ENCODE measurements around the gene KCNT2. TPM values are rescaled to one million over a fixed set of nuclear protein-coding genes. Genes with fewer than 3 reads are reported as not detected.

The KCNT2 gene
- total and polyA plus RNA-seq, 9 donors = 5.3 to 34.9 (median 14.1) TPM

GRCh38 chr1:196387766-196388165 lies 220.5 kb downstream of the KCNT2 start:
- intact Hi-C loops (cut with DNase I) = no loop called here
- no peak overlapping the region for H3K4me3 ChIP-seq
- H3K27me3 ChIP-seq = no peaks in the 10 kb centered on the region
- no peak overlapping the region for H3K27ac ChIP-seq
- no peak for TF ChIP-seq EP300 (IDR thresholded peaks at IDR 0.05)
- TF ChIP-seq, protein P1, sequence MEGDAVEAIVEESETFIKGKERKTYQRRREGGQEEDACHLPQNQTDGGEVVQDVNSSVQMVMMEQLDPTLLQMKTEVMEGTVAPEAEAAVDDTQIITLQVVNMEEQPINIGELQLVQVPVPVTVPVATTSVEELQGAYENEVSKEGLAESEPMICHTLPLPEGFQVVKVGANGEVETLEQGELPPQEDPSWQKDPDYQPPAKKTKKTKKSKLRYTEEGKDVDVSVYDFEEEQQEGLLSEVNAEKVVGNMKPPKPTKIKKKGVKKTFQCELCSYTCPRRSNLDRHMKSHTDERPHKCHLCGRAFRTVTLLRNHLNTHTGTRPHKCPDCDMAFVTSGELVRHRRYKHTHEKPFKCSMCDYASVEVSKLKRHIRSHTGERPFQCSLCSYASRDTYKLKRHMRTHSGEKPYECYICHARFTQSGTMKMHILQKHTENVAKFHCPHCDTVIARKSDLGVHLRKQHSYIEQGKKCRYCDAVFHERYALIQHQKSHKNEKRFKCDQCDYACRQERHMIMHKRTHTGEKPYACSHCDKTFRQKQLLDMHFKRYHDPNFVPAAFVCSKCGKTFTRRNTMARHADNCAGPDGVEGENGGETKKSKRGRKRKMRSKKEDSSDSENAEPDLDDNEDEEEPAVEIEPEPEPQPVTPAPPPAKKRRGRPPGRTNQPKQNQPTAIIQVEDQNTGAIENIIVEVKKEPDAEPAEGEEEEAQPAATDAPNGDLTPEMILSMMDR (IDR thresholded peaks at IDR 0.05) = no peak
- TF ChIP-seq POLR2A (IDR thresholded peaks at IDR 0.05) = no peak
- DNase-seq = no peak
- H3K4me1 ChIP-seq (ENCODE audit: insufficient read depth) = no peaks in the 10 kb centered on the region
- H3K36me3 ChIP-seq = no peaks in the 10 kb centered on the region
- WGBS, 3 donors = 71 to 82% (median 82%) methylated on average over 3 of the region's 3 CpGs
- no peaks in the 10 kb centered on the region for H3K9me3 ChIP-seq

- TF ChIP-seq, protein P1 (IDR thresholded peaks at IDR 0.05) = no peak
- no peak for TF ChIP-seq EP300 (IDR thresholded peaks at IDR 0.05)
- no peak for TF ChIP-seq POLR2A (IDR thresholded peaks at IDR 0.05)
- intact Hi-C loops (cut with DNase I) = no loop called here
Measured at GRCh38 chr1:196385109-196385508, 223.1 kb downstream of the KCNT2 start.

DNA sequence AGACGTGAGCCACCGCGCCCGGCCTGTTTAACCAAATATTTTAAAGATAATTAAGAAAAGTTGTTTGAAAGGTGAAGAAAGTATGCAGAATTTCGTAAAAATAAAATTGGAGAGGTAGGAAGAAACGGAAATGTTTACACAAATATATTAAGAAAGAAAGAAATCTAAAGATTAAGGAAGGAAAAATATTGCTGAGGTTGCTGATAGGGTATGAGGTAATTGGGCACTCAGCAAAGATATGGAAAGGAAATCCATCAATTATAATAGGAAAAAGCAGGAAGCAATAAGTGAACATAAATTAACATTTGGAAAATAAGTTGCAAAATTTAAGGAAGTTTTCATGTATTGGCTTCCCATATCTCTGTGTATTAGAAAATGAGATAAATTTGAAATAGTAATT lies 225.9 kb downstream of the KCNT2 start:
- no peaks in the 10 kb centered on the region for H3K4me1 ChIP-seq (ENCODE audit: insufficient read depth)
- no peaks in the 10 kb centered on the region for H3K9me3 ChIP-seq
- TF ChIP-seq EP300 (IDR thresholded peaks at IDR 0.05) (no peak), POLR2A (IDR thresholded peaks at IDR 0.05) (no peak)
- TF ChIP-seq, protein P1 (IDR thresholded peaks at IDR 0.05) = no peak
- H3K4me3 ChIP-seq = no peak overlapping the region
- intact Hi-C loops (cut with DNase I) = no loop called here
- DNase-seq = no peak
- no peaks in the 10 kb centered on the region for H3K36me3 ChIP-seq
- WGBS, 3 donors = 92 to 94% (median 94%) methylated on average over 6 of the region's 6 CpGs
- H3K27me3 ChIP-seq = no peaks in the 10 kb centered on the region
- H3K27ac ChIP-seq = no peak overlapping the region

More at GRCh38 chr1:196385109-196385508, 223.1 kb downstream of the KCNT2 start:
- Histone ChIP-seq H3K4me1 (ENCODE audit: insufficient read depth) (no peaks in the 10 kb centered on the region), H3K36me3 (no peaks in the 10 kb centered on the region), H3K27me3 (no peaks in the 10 kb centered on the region), H3K27ac (no peak overlapping the region), H3K4me3 (no peak overlapping the region), H3K9me3 (no peaks in the 10 kb centered on the region)
- DNase-seq = no peak
- WGBS, 3 donors = 95 to 98% (median 98%) methylated on average over 4 of the region's 4 CpGs

DNA sequence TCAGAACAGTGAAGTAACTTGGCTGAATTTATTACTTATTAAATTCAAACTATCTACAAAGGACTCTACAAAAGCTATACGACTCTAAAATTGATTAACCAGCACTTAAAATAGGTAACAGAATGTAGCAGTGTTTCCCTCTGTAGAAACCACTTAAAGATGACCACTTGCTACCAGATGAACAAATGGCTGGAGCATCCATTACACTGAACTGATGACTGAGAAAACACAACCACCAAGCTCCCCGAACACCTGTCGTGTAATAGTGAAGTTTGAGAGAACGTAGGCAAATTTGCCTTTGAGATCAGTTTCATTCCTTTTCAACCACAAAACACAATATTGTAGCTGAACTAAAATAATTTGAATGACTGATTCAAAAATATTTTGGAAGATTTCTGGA lies 226.7 kb downstream of the KCNT2 start:
- no peak overlapping the region for H3K27ac ChIP-seq
- TF ChIP-seq POLR2A (IDR thresholded peaks at IDR 0.05) (no peak), EP300 (IDR thresholded peaks at IDR 0.05) (no peak)
- TF ChIP-seq, protein P1 (IDR thresholded peaks at IDR 0.05) = no peak
- H3K27me3 ChIP-seq = no peaks in the 10 kb centered on the region
- intact Hi-C loops (cut with DNase I) = no loop called here
- no peaks in the 10 kb centered on the region for H3K36me3 ChIP-seq
- 96 to 97% (median 96%) methylated on average over 4 of the region's 4 CpGs for WGBS, 3 donors
- H3K9me3 ChIP-seq = no peaks in the 10 kb centered on the region
- DNase-seq = no peak
- H3K4me1 ChIP-seq (ENCODE audit: insufficient read depth) = no peaks in the 10 kb centered on the region
- H3K4me3 ChIP-seq = no peak overlapping the region
